Testis (tissue), 2 donors: ENCODE measurements around the gene CAMKK2.

ENCODE experiments used
- POLR2A ChIP-seq: fragments of 450-650 bp; IDR thresholded peaks from one replicate; pipeline ENCODE4 v1.6.1; 2017; ENCODE audit warnings: antibody characterized with exemption, mild to moderate bottlenecking, moderate library complexity
- TF ChIP-seq, protein P1 (sequence below), 3 experiments: fragments of 450-650 bp in 2 of 3; fragments of 200-600 bp in 1 of 3; sonication (generic) in 1 of 3; IDR thresholded peaks; one replicate each; pipeline ENCODE4 v1.5.1; 2016 to 2019; ENCODE audit warnings: antibody characterized with exemption in 3 of 3, mild to moderate bottlenecking in 2 of 3, moderate library complexity in 1 of 3

DNA sequence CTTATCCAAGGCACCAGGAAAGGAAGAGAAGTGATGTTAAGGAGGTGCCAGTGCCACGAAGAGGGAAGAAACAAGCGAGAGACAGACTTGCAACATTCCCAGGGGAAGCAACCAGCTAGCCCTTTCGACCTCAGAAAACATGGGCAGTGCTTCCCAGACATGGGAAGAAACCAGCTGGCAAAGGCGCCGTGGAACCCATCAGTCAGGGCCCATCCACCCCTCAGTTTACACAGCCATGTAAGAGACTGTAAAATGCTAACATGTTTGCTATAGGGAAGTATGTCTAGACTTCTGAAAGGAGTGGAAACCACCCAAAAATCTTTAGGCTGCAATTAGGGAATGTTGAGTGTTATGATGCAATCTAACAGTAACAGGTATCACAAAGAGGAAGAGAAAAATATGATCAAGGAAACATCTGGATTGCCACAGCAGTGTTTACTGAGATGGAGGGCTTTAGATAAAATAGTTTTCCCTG is 29.4 kb upstream of the CAMKK2 start:
- TF ChIP-seq POLR2A = no peak
- TF ChIP-seq, protein P1, sequence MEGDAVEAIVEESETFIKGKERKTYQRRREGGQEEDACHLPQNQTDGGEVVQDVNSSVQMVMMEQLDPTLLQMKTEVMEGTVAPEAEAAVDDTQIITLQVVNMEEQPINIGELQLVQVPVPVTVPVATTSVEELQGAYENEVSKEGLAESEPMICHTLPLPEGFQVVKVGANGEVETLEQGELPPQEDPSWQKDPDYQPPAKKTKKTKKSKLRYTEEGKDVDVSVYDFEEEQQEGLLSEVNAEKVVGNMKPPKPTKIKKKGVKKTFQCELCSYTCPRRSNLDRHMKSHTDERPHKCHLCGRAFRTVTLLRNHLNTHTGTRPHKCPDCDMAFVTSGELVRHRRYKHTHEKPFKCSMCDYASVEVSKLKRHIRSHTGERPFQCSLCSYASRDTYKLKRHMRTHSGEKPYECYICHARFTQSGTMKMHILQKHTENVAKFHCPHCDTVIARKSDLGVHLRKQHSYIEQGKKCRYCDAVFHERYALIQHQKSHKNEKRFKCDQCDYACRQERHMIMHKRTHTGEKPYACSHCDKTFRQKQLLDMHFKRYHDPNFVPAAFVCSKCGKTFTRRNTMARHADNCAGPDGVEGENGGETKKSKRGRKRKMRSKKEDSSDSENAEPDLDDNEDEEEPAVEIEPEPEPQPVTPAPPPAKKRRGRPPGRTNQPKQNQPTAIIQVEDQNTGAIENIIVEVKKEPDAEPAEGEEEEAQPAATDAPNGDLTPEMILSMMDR (IDR thresholded peaks at IDR 0.05) = no peak
